Measurements from ENCODE around the gene SH2D2A.

DNA sequence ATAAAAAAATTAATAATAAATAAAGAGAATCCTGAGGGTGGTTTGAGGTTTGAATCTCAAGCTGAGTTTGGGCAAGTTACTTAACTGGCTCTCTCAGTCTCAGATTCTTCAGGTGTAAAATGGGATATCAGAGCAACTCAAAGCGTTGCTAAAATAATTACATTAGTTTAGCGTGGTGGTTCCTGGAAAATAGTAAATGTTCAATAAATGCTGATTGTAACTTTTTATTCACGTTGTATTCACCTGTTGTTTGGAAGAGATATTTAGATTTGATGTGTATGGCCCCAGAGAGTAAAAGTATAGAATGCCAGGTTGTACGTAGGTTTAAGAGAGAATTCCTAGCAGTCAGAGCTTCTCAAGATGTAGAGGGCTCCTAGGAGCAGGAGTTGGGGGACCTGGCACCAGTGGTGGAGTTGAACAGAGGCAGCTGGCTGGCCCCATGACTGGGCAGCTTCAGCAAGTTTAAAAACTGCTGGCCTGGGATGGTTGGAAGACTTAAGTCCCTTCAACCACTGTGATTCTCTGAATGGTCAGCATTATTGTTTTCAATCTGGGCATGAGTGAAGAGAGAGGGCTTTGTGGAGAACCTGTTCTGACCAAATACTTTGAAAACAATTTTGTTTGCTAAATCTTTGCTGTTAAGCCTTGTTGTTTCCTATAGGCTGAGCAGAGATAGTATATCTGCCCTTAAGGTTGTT, 26.9 kb downstream of the SH2D2A start:
- TF ChIP-seq SIN3A (IDR thresholded peaks at IDR 0.05; ENCODE audit: borderline replicate concordance, insufficient read depth, low read length) (no peak), POLR2AphosphoS5 (IDR thresholded peaks at IDR 0.05; ENCODE audit: low read depth, low read length) (no peak)

All from PFSK-1 (cell line).